GM19043 (cell line): ENCODE data around the gene DGKI.
A peak's percentile ranks its signal among the peaks of the same experiment; 100 is the strongest.

Experiments
- ATAC-seq: cut with Tn5 transposase; IDR thresholded peaks from one replicate; pipeline ENCODE4 v1.9.1; 2021; ENCODE audit warnings: low read depth; ENCODE audit not compliant: unreplicated experiment

DGKI gene

DNA sequence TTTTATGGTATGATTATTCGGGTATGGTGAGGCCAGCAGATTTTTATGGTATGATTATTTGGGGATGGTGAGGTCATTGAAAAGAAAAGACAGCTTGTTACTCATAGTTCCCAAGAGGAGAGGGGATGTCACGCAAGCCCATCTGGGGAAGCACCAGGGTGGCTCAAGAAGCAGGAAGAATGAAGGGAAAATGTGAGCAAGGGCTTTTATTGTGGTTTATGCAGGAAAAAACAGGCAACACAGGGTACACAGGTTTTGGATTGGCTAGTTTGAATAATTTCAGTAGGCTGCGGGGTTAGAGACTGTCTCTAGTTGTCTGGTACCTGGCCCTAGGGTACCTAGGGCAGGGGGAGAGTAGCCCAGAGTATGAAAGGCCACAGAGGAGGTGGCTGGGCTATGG lies 26.8 kb upstream of the DGKI start:
- no peak for ATAC-seq

DNA sequence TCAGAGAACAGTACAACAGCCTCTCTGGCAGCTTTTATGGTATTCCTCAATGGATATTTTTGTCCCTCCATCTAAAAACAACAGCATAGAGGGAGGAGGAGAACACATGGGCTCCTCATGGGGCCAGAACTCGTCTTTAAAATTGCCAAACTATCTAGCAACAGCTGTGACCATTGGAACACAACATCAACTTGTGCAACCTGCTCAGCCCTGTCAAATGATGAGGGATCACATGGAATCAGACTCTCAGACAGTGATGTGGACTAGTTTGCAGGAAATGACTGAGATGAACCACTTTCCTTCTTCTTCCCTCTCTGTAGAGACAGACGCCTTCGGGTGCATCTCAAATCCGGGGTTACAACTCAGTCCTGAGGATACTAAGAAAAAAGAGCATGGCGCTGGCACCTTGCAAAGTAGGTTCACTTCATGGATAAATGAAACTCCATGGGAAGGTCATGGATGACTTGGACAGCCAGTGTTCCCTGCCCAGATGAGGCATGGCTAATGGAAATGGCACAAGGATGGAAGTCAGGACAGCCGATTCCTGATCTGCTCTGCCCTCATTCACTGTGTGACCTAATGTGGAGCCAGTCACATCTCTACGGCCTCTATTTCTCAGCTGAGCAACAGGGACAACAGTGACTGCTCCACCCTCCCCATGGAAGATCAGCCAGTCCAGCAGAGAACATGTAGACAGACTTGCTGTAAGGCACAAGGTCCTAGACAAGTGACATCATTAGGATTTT lies 24.6 kb upstream of the DGKI start:
- ATAC-seq, result no peak

DNA sequence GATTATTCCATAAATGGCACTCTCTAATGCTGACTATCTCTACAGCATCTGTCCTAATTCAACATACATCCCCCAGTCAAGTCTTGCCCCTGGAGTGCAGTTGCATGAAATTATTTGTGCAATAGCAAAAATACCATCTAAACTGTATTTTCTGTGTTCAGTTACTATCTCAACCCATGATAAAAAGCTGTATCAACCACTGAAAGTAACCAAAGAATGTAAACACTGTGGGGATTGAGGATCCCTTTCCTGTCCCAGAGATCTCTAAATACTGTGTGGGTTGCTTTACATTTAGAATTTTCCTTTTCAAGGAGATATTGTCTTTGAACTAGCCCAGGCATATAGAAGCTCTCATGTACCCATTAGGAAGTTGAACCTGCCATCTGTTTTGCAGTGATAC lies 23.9 kb upstream of the DGKI start:
- ATAC-seq, result no peak

DNA sequence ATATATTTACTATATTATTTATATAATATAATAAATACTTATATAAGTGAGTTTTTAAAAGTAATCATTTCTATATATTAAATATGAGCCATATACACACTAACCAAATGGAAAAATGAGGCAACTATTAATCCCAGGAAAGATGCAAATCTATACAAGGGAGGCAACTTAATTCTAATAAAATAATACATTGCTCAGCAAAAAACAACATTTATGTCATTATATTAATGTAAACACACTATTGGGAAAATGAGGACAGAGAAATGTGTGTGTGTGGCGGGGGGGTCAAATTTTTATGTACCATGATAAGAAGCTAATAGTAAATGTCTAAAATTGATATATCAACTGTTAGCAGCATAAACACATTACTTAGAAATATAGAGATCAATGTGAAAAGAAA lies 23.3 kb upstream of the DGKI start:
- ATAC-seq, result no peak

DNA sequence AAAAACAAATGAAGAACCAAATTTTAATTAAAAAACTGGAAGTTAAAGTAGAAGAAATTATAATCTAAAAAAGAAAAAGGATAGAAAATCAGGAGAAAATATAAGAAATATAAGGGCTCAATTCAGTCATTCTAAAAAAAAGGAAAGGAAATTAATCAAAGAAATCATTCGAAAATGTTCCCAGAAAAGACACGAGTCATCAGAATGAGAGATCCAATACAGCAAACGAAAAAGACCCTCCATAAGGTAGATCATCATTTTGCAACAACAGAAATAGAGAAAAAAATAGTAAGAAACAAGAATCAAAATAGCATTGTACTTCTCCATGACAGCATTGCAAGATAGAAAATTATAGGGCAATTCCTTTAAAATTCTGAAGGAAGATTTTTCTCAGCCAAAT lies 22.5 kb upstream of the DGKI start:
- ATAC-seq, result no peak

DNA sequence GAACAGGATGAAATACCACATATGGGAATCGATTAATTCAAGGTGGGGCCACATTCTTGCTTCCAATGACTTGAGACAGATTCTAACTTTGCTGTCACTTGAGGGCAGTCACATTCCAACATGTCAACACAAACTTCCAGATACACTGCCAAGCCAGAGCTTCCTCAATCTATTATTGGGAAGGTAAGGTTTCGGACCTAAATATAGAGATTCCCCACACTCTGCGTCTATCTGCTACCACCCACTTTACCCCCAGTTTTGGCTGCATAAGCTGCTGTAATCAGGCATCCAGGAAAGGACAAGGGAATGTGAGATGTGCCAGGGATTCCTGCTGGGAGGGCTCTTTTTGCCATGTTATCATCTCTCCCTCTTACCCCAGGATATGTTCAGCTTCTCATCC lies 20.5 kb upstream of the DGKI start:
- no peak for ATAC-seq

DNA sequence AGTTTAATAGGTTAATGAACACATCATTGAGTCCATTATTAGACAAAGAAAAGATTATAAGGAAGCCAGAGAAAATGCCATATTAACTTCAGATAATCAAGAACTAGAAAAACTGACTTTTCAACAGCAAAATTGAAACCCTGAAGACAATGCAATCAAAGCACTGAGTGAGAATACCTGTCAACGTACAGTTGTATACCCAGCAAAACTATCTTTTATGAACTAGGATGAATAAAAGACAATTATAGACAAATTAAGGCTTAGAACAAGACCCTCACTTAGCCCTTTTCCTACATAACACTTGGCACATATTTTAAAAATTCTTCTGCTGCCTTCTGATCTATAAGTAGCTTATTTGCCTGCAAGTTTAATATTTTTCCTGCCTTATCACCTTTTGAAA lies 19.0 kb upstream of the DGKI start:
- ATAC-seq, result no peak

DNA sequence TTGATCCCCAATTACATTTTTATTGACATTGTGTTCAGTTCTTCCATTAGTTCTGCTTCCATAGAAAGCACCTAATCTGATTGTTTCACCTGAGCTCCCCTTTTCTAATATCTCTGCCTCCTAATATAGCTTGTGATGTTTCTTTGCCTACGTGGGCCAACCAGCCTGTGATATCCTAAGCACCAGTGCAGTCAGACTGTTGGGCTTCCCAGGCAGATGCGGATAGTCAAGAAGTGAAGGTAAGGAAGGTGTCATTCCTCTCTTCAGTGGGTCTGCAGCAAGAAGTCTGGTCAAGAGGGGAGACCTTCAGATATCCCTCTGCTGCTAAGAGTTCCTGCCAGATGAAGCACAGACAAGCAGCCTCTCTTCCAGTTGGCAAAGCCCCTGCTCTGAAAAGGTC lies 16.2 kb upstream of the DGKI start:
- no peak for ATAC-seq

DNA sequence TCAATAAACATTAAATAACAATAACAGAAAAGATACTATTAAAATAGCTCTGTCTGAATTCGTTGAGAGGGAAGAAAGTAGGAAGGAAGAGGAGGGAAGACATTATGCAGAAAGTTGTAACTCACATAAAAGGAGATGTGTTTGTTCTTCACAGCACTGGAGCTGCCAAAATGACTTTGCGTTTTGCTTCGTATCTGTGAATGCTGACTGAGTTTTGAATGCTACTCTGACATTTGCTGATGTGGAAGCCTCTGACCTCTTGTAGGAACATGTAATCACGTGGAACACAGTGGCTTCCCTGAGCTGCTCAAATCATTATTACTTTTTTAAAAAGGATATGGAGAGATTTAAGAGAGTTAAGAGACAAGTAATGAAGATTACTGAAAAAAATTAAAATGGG lies 15.6 kb upstream of the DGKI start:
- no peak for ATAC-seq

DNA sequence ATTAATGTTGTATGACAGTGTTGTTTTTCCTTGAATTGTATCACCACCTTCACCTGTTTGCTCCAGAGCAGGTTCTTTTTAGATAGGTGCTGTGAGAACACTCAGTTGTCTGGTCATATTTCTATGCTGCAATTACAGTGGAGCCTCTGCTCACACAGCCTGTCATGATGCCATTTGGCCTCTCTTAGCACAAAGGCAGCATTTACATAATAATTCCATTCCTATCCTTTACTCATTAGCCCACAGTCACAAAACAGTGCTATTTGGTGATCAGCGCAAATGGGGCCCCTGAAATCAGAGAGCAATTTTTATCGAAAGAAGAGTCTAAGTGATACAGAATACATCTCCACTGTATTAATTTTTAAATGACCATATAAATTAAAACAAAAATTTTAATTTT lies 13.8 kb upstream of the DGKI start:
- no peak for ATAC-seq

DNA sequence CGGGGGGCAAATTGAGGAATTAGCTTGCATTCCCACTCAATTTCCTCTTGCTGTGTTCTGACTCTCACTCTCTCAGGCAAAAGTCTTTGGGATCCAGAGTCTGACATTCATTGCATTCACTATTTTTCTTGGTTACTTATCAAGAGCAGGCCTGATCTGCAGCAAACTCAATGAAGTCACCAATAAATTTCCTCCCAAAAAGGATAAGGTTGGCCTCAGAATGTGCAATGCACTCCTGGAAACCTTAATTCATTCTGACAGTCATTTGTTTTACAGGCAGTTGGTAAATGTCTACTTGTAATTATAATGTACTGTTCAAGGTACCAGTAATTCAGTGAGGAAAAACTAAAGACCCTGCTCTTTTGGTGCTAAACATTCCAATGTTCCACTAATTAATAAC lies 6.3 kb upstream of the DGKI start:
- ATAC-seq, result no peak

DNA sequence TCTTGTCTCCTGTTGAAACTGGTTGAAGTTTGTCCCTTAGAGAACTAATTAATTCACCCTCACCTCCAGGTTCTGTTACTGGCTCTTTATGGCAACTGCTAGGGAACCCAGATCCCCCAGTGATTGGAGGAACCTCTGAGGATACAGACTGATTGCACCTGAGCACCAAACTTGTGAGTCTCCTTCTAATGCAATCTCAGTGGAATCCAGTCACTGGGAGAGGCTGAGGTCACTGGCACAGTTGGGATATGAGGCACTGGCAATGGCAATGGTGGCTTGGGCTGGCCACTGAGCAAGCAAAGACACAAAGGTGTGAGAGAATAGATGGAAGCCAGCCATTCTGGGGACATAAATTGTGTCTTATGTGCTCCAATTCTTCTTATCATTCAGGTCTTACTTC lies 5.3 kb upstream of the DGKI start:
- ATAC-seq, result no peak

DNA sequence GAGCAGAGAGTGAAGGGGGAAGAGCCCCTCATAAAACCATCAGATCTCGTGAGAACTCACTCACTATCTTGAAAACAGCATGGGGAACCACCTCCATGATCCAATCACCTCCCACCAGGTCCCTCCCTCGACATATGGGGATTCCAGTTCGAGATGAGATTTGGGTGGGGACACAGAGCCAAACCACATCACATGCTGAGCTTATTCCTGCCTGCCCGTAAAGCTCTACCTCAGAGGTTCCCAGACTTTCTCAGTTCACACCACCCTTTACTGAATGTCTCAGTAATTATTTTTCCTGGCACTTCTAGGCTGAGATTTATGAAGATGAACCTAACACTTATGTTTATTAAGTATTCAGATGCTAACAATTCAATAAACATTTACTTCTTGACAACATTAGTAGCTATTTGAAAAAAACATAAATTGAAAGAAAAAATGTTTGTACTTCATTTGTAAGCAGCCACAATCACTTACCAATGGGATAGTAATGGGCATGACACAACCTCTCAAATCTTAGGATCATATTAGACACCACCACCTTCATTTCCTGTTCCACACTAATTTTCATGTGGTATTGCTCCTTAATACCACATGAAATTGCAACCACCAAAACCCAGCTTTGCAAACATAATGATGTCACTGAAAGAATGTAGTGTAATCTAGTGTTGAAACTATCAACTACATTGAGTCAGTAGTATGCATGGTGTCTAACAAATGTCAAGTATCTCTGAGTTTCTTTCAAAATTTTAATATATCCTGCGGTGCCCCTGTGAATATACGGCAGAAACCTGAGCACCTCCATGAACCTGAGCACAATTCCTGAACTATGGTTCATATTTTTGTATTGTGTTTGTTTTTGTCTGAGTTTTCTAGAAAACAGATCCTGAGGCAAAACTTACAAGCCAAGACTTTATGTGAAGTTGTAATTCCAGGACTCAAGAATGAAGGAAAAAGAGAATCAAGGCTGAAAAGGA lies 4.5 kb upstream of the DGKI start:
- ATAC-seq, result no peak

DNA sequence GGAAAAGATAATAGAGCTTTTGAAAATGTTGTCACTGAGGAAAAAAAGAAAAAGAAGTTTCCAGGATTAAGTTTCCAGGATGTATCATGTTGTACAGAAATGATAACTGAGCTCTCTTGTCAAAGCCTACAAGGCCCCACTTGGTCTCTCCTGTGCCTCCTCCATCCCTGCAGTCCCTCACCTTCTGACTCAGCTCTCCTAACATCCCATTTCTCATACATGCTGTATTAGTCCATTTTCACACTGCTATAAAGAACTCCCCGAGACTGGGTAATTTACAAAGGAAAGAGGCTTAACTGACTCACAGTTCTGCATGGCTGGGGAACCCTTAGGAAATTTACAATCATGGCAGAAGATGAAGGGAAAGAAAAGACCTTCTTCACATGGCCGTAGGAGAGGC lies 3.8 kb upstream of the DGKI start:
- ATAC-seq, result no peak

DNA sequence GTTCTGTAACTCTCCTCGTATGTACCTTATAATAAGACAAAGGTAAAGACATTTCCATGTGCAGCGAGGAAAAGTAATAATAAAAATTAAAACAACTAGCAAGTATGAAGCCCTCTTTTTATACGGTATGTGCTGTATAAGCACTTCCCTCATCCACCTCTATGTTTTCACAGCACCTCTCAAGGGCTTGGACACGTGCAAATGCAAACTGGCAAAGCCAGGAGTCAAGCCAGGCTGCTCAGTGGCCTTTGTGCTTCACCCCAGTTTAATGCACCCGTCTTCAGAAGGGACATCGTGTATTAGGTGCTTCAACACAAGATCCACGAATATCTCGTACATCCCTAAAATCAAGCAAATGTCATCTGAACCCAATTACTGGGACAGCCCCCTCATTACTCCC lies 1.3 kb upstream of the DGKI start:
- ATAC-seq, result no peak

DNA sequence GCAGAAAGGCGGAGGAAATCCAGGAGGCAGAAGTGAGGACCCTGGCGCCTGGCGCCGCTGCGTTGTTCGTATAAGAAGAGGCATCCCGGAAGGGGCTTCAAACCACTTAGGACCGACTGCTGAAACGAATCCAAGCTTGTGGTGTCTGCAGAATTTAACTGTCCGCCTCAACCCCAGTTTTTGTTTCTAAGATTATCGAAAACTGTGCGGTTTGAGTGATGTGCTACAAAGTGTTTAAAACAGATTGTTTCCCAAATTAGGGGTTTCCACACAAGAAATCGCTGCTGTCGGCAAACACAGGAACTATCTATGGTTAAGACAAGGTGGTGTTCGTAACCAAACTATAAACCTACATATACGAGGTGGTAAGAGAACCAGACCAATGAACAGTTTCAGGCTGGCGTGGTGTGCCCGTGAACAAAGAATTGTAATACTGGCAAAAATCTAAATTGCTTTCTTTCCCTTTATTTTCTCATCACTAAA lies 835 bp upstream of the DGKI start:
- ATAC-seq, result peak; percentile 17

DNA sequence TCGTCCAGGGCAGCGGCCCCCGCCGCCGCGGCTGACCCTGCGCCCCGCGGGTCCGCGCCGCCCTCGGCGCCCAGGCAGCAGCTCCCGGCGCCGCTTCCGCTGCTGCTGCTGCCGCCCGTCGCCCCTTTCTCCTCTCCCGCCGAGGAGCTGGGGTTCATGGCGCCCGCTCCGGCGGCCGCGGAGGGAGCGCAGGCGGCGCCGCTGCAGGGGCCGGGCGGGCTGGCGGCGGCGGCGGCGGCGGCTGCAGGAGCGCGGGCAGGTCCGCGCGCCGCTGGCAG lies 286 bp downstream of the DGKI start:
- peak; percentile 24 for ATAC-seq

DNA sequence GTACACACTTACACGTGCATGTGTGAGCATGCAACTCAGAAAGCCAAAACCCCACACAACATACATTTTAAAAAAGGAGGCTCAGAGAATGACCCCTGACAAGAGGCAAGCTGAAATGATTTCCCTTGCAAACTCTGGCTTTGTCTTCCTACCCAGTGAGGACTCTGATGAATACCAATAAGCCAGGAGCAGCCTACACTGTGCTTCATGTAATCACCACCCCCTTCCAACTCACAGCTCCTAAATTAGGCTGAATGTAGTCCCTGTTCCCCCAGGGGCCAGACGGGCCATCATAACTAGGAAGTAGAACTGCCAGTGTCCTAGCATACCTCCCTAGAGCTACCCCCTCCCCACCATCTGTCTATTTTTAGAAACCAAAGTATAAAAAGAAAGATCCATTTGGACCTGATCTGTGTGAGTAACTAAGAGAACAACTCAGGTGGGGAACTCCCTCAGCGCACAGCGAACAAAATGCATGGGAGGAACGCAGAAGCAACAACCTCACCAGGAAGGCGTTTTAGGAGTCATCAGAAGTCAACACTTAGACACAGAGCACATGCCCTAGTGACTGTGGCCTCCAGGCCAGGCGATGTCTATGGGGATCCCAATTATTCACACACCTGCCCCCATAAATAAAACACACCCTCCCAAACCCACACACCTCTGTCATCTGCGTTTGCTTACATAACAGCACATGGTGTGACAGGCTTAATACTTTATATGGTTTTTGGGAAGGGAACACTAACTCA lies 1.9 kb downstream of the DGKI start:
- no peak for ATAC-seq

DNA sequence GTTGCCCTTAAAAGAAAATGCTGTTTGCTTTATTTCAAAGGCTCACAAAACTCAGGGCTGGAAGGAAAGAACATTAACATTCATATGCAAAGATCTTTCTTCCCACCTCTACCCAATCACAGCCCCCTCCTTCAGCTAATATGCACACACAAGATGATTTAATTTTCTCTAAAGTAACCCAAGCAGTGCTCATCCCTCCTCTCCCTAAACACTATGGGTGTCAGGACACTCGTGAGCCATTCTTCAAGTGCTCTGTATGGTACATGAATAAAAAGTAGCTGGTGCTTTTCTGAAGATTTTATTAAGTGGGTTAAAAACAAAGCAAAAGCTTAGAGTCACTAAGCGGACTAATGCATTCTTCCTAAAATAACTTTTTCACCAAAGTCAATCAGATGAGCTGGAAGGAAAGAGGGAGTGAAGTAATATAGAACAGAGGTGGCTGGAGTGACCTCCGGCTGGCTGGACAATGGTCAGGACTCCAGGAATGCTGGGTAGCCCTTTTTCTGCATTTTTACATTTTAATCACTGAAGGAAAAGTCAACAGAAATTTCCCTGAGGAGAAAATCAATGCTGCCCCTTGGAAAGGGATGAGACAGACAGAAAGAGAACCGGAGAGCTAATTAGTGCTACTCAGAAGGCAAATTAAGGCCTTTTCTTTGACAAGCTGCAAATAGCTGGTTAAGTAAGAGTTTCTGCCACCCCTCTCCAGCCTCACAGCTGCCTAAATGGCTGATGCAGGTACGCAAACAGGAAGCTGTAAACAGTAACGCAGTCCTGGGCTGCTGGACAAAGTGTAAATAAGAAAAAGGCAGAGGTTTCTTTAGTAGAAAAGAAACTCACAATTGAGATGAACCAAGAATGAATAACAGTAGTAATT lies 6.6 kb downstream of the DGKI start:
- no peak for ATAC-seq

DNA sequence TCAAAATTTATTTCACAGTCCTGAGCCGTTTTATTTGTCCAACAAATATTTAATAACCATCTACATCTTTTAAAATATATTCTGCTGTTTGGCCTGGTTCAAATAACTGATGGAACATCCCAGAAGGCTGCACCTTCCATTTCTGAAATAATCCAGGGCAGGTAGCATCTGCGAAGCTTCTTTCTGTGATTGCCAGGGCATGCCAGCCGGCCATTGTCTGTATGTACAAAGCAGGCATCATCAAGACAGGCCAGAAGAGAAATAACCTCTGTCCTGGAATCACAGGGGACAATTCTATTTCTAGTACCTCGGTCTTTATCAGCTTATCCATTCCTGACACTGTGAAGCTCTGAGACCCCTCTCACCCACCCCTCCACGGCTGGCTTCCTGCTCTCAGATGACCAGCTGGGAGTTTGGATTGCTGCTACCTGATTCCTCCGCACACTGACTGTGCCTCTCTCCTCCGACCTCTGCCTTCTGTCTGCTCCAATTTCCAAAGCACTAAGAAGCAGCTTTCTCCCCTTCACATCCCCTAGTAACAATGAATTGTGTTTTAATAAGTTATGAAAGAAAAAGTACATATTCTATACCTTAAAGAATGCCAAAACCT lies 8.0 kb downstream of the DGKI start:
- ATAC-seq, result no peak
